GM12891 (cell line): ENCODE results near the gene TYROBP.

ENCODE experiments used
- PAX5 ChIP-seq: IDR thresholded peaks from 2 replicates; pipeline ENCODE4 v1.6.1; 2011; ENCODE audit warnings: low read length, moderate library complexity, mild to moderate bottlenecking; ENCODE audit not compliant: insufficient read depth, severe bottlenecking
- POLR2A ChIP-seq: IDR thresholded peaks from 2 replicates; pipeline ENCODE4 v1.6.1; 2011; ENCODE audit warnings: low read depth, low read length, control low read depth
- POLR2AphosphoS5 ChIP-seq: IDR thresholded peaks from 2 replicates; pipeline ENCODE4 v1.6.1; 2011; ENCODE audit warnings: low read depth, low read length, control low read depth
- TAF1 ChIP-seq: IDR thresholded peaks from 2 replicates; pipeline ENCODE4 v1.6.1; 2011; ENCODE audit warnings: low read depth, low read length, control low read depth

DNA sequence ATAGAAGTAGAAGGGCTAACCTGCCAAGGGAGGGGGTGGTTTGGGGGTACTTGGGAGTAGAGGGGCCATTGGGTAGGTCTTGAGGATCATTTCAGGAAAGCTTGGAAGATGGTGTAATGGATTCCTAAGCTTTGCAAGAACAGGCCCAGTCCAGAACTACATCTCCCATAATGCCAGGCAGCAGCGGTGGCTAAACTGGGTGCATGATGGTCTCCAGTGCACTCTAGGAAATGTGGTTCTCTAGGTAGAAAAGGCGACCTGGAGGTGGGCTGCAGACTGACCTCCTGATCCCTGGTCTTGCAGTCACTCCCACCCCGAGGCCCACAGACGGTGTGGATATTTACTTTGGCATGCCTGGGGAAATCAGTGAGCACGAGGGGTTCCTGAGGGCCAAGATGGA is 35.9 kb downstream of the TYROBP start:
- no peak for TF ChIP-seq POLR2A
- no peak for TF ChIP-seq TAF1
- no peak for TF ChIP-seq POLR2AphosphoS5
- no peak for TF ChIP-seq PAX5
